Central memory CD8-positive, alpha-beta T cell (primary cell): Measurements from ENCODE around the gene CDK6.

Source experiments
- ATAC-seq: fragments of 150-1000 bp; cut with Tn5 transposase; replicated peaks from 2 replicates; pipeline ENCODE4 v1.10.0; 2022; ENCODE audit warnings: mild to moderate bottlenecking, moderate FRiP score, moderate number of reproducible peaks; ENCODE audit not compliant: poor library complexity, severe bottlenecking; ENCODE audit errors: extremely low read depth
- DNase-seq, 2 donors: peaks; one replicate each; pipeline ENCODE4 v3.0.0; 2021; ENCODE audit warnings: low spot score in 2 of 2
- H3K27ac Mint-ChIP-seq: one replicate; pipeline ENCODE4 v1.8.0; 2022; ENCODE audit warnings: low read depth, mild to moderate bottlenecking, moderate library complexity, mixed read lengths
- H3K27me3 Mint-ChIP-seq: one replicate; pipeline ENCODE4 v1.8.0; 2022; ENCODE audit warnings: mixed read lengths
- H3K36me3 Mint-ChIP-seq: one replicate; pipeline ENCODE4 v1.8.0; 2022; ENCODE audit warnings: mild to moderate bottlenecking, moderate library complexity, mixed read lengths; ENCODE audit not compliant: insufficient read depth
- H3K4me1 Mint-ChIP-seq: one replicate; pipeline ENCODE4 v1.8.0; 2022; ENCODE audit warnings: mixed read lengths
- H3K4me3 Mint-ChIP-seq: one replicate; pipeline ENCODE4 v1.8.0; 2022; ENCODE audit warnings: mild to moderate bottlenecking, moderate library complexity, mixed read lengths
- H3K9me3 Mint-ChIP-seq: one replicate; pipeline ENCODE4 v1.8.0; 2022; ENCODE audit warnings: mixed read lengths

Gene CDK6

DNA sequence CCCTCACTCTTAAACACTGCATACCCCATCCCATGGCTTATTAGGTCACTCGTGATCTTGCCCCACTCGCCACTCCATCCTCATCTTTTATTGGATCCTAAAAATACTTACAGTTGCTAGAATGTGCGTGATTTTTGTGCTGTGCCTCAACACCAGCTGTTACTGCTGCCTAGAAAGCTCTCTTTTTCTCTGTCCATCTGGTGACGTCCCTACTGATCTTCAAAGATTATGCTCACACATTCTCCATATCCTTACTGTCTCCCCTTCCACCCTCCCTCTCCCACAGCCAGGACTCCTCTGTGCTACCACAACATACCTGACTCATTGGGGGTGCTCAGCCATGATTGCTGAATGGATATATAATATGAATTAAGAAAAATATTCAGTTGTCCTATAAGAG, 42.0 kb downstream of the CDK6 start:
- no peak overlapping the region for H3K4me3 Mint-ChIP-seq

DNA sequence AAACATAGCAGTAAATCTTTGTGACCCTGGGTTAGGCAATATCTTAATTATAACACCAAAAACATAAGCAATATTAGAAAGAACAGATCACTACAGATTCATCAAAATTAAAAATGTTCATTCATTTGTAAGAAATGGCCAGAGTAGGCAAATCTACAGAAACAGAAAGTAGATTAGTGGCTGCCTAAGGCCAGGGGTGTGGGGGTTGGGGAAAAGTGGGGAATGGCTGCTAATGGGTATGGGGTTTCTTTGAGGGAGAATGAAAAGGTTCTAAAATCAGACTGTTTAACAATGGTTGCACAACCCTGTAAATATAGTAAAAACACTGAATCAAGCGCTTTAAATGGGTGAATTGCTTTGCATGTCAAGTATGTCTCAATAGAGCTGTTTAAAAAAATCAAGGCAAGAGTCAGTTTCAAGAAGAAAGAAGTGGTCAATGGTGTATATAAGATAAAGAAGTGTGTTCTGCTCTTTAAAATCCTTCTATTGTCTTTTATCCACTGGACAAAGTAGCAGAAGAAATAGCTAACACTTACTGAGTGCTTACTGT, 42.6 kb downstream of the CDK6 start:
- H3K27me3 Mint-ChIP-seq: no peaks in the 10 kb centered on the region
- peaks cover under 1% of the 10 kb centered on the region for H3K9me3 Mint-ChIP-seq
- H3K4me1 Mint-ChIP-seq: peaks cover 36% of the 10 kb centered on the region
- DNase-seq (no peak), ATAC-seq (no peak)
- H3K4me3 Mint-ChIP-seq: no peak overlapping the region
- H3K36me3 Mint-ChIP-seq: peaks cover 2% of the 10 kb centered on the region
- H3K27ac Mint-ChIP-seq: no peak overlapping the region

More for the DNA sequence above, 42.0 kb downstream of the CDK6 start:
- no peaks in the 10 kb centered on the region for H3K9me3 Mint-ChIP-seq
- peaks cover 36% of the 10 kb centered on the region for H3K4me1 Mint-ChIP-seq
- DNase-seq (no peak), ATAC-seq (no peak)
- peaks cover 2% of the 10 kb centered on the region for H3K36me3 Mint-ChIP-seq
- no peak overlapping the region for H3K27ac Mint-ChIP-seq
- H3K27me3 Mint-ChIP-seq: no peaks in the 10 kb centered on the region

DNA sequence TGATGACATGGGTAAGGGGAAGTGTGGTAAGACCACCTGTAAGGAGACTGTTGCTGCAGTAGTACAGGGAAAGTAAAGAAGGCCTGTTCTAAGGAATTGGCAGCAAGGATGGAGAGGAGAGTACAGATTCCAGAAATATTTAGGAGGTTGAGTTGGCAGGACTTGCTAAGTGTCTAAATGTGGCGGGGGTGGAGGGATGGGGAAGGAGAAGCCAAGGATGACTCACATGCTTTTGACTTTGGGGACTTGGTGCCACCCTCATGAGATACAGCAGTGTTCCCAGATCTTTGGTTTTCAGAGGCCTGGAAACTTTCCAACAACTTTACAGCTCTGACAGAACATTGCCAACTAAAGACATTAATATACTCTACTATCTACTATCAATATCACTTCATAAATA, 45.4 kb downstream of the CDK6 start:
- no peak for DNase-seq
- no peak overlapping the region for H3K4me3 Mint-ChIP-seq
- H3K27ac Mint-ChIP-seq: no peak overlapping the region
- H3K27me3 Mint-ChIP-seq: no peaks in the 10 kb centered on the region
- no peak for ATAC-seq
- H3K9me3 Mint-ChIP-seq: peaks cover 6% of the 10 kb centered on the region
- peaks cover 36% of the 10 kb centered on the region for H3K4me1 Mint-ChIP-seq
- H3K36me3 Mint-ChIP-seq: peaks cover 2% of the 10 kb centered on the region

DNA sequence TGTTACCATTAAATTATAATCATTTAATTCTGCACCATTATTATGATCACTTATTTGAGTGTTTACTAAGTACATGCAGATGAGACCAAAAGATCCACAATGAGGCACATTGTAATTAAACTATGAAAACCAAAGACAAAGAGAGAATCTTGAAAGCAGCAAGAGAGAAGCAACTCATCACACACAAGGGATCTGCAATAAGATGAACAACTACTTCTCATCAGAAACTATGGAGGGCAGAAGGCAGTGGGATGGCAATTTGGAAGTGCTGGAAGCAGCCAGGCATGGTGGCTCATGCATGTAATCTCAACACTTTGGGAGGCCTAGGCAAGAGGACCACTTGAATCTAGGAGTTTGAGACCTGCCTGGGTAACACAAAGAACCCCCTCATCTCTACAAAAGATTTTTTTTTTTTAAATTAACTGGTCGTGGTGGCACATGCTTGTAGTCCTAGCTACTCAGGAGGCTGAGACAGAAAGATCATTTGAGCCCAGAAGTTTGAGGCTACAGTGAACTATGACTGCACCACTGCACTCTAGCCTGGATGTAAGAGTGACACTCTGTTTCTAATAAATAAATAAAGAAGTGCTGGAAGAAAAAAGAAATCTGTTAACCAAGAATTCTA, 47.7 kb downstream of the CDK6 start:
- Mint-ChIP-seq H3K4me3 (no peak overlapping the region), H3K4me1 (peaks cover 47% of the 10 kb centered on the region), H3K36me3 (no peaks in the 10 kb centered on the region), H3K27me3 (no peaks in the 10 kb centered on the region), H3K9me3 (peaks cover 6% of the 10 kb centered on the region), H3K27ac (no peak overlapping the region)
- ATAC-seq: no peak
- no peak for DNase-seq

DNA sequence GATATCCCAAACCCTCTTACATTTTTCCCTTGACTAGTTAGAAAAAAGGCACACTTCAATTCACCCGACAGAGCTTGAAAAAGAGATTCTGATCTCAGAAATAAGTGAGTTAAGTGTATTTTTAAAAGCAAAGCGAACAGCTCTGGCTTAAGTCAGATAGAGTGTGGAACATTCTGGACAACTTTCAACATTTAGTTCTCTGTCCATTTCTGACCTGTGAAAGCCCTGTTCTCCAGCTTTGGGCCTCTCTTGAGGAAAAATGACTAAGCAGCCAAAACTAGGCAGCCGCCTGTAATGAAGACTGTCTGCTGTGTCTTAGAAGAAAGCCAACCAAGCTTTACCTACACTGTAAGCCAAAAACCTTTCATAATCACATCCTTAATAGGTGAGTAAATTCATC, 50.5 kb downstream of the CDK6 start:
- DNase-seq (no peak), ATAC-seq (no peak)
- H3K9me3 Mint-ChIP-seq: peaks cover 6% of the 10 kb centered on the region
- no peak overlapping the region for H3K4me3 Mint-ChIP-seq
- peaks cover 48% of the 10 kb centered on the region for H3K4me1 Mint-ChIP-seq
- H3K27ac Mint-ChIP-seq: no peak overlapping the region
- no peaks in the 10 kb centered on the region for H3K36me3 Mint-ChIP-seq
- no peaks in the 10 kb centered on the region for H3K27me3 Mint-ChIP-seq

DNA sequence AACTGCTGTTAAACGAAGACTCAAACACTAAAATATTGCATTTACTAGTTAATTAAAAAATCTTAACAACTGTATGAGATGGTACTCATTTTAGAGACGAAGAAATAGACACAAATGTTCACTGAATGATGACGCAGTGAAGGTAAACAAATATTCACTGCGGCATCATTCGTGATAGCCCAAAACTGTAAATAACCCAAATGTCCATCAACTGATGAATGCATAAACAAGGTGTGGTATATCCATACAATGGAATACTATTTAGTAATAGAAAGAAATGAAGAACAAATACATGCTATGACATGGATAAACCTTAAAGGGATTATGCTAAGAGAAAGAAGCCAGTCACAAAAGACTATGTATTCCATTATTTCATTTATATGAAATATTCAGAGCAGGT, 51.4 kb downstream of the CDK6 start:
- H3K27me3 Mint-ChIP-seq: no peaks in the 10 kb centered on the region
- no peak for DNase-seq
- H3K36me3 Mint-ChIP-seq: no peaks in the 10 kb centered on the region
- peak overlapping the region; percentile 42 for H3K27ac Mint-ChIP-seq
- ATAC-seq: no peak
- H3K9me3 Mint-ChIP-seq: peaks cover 6% of the 10 kb centered on the region
- no peak overlapping the region for H3K4me3 Mint-ChIP-seq
- peaks cover 38% of the 10 kb centered on the region for H3K4me1 Mint-ChIP-seq

DNA sequence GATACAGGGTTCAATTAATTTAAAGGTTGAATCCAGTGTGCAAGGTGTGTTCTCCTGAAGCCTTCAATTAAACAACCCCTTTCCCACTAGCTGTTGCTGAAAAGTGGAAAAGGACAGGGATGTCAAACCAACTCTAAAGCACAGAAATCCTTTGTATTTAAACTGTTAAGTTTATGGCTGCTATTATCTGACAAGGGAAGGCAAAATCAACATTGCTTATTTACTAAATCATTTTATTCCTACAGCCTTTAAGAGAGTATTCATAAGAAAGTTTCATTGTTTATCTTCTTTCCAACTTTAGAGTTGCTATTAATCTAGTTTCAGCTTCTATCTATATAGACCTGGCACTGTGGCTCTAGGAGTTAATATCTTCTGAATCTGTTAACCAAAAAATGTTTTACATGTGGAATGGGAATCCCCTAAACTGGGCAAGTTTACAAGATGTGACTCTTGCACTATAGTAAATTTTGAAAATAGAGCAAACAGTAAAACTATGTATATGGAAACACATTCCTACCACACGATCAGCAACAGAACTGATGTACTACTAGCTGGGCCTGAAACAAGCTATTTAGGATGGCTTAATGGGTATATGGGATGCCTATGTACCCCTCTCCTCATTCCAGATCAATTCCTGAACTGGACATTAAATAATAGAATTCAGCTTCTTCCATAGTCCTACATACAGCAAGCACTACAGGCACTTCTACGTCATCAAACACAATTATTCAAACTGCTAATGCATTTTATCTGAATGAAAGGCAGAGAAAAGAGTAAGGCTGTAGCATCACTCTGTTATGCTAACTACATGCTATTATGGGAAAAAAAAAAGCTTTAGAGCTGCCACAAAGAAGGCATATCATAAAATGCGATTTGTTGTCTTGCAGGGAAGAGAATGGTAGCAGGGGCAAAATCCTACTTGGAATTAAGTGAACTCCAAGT, 52.8 kb downstream of the CDK6 start:
- no peaks in the 10 kb centered on the region for H3K27me3 Mint-ChIP-seq
- H3K9me3 Mint-ChIP-seq: peaks cover 3% of the 10 kb centered on the region
- H3K36me3 Mint-ChIP-seq: no peaks in the 10 kb centered on the region
- peaks cover 35% of the 10 kb centered on the region for H3K4me1 Mint-ChIP-seq
- ATAC-seq: no peak
- no peak for DNase-seq
- H3K27ac Mint-ChIP-seq: no peak overlapping the region
- no peak overlapping the region for H3K4me3 Mint-ChIP-seq

DNA sequence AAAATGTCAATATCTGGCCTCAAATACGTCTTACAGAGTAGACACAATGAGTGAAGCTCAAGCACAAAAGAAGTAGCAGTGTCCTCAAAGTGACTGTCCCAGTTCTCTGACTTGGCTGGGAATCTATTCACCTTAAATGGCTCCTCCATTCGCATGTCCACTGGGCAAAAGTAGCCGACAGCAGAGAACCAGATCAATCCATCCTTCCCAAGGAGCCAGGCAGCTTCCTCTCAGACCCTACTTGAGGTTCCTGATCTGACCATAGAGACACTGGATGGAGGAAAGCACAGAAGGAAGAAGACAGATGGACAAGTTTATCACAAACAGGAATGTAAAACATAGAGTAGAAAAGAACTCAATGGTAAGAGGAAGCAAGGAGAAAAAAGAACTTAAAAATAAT, 53.5 kb downstream of the CDK6 start:
- Mint-ChIP-seq H3K4me3 (no peak overlapping the region), H3K4me1 (peaks cover 35% of the 10 kb centered on the region), H3K27ac (no peak overlapping the region), H3K36me3 (no peaks in the 10 kb centered on the region), H3K9me3 (no peaks in the 10 kb centered on the region), H3K27me3 (no peaks in the 10 kb centered on the region)
- no peak for DNase-seq
- no peak for ATAC-seq

DNA sequence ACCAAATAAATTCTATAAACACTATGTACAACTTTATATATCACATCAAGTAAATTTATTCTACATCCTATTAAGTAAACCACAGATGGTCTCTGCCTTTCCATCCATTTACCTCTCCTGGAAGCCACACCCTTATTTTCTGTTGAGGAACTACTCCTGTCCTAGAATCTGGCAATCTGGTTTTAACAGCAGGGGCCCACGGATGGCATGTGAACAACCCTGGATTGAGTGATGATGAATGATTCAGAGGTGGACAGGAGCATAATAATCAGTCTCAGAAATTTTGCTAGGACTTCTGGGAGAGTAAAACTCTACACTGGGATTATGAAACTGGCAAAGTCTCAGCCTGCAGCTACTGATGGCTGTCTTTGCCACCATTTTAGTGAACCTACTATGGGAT, 54.1 kb downstream of the CDK6 start:
- no peaks in the 10 kb centered on the region for H3K36me3 Mint-ChIP-seq
- H3K4me1 Mint-ChIP-seq: peaks cover 35% of the 10 kb centered on the region
- H3K9me3 Mint-ChIP-seq: no peaks in the 10 kb centered on the region
- DNase-seq (no peak), ATAC-seq (no peak)
- H3K27ac Mint-ChIP-seq: no peak overlapping the region
- no peaks in the 10 kb centered on the region for H3K27me3 Mint-ChIP-seq
- H3K4me3 Mint-ChIP-seq: no peak overlapping the region

DNA sequence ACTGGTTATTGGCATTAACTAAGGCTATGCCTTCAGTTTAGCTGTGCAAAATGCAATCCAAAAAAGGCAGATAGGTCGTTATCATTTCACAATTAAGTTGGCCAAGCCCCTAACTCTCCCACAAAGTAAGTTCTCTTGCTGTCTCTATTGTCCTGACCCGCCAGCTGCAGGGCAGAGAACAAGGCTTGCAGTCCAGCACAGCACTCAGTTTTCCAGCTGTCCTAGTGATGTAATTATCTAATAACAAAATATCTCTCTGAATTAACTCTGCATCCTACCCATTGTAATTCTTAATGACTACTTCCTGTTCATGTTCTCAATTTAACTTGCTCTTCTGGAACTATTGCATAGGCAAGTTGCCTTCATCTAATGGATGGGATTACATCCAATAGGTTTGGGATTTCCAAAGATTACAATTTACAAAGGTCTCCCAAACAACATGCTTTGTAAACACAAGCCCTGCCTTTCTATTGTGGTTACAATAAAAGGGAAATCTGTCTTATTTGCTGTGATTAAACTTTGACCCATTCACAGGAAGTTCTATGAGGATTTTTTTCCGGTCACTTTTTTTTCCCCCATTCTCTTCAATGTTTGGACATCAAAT, 55.2 kb downstream of the CDK6 start:
- no peak for ATAC-seq
- Mint-ChIP-seq H3K27me3 (no peaks in the 10 kb centered on the region), H3K9me3 (no peaks in the 10 kb centered on the region), H3K36me3 (no peaks in the 10 kb centered on the region), H3K4me1 (peaks cover 35% of the 10 kb centered on the region), H3K27ac (peak overlapping the region; percentile 8), H3K4me3 (no peak overlapping the region)
- DNase-seq: no peak

DNA sequence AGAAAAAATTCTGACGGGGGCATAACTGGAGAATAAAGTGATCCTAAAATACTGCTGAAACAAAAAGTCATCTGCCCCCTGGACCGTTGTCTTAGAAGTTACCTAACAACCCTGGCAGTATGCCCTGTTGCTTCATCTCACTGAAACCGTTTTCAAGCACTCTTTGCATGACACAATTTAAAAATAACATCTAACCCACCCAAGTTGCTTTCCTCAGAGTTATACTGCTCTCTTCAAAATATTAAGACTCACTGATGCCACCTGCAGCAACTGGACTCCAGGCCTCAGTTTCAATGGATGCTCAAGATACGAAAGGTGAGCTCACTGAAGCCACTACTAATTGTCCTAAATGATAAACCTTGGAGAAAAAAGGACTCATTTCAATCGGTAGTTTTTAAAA, 57.4 kb downstream of the CDK6 start:
- H3K36me3 Mint-ChIP-seq: peaks cover 2% of the 10 kb centered on the region
- no peak overlapping the region for H3K4me3 Mint-ChIP-seq
- peaks cover 24% of the 10 kb centered on the region for H3K4me1 Mint-ChIP-seq
- DNase-seq (no peak), ATAC-seq (no peak)
- no peaks in the 10 kb centered on the region for H3K27me3 Mint-ChIP-seq
- H3K9me3 Mint-ChIP-seq: no peaks in the 10 kb centered on the region
- no peak overlapping the region for H3K27ac Mint-ChIP-seq

DNA sequence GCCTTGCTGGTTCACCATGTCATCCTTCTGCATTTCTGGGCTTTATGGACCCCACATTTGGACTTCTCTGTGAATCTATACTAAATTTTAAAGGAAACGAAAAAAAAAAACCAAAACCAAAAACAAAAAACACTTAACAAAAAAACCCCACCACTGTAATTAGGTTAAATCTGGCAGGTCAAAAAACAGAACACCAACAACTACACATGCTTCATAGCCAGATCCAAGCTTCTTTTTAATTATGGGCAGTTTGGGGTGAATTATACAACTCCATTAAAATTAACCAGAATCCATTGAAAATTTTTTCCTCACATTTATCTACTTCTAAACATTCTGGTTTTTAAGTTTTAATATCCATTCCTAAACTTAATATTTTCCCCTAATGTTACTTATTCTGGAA, 58.4 kb downstream of the CDK6 start:
- Mint-ChIP-seq H3K4me3 (no peak overlapping the region), H3K27me3 (no peaks in the 10 kb centered on the region), H3K36me3 (peaks cover 2% of the 10 kb centered on the region), H3K9me3 (no peaks in the 10 kb centered on the region), H3K4me1 (peaks cover 19% of the 10 kb centered on the region), H3K27ac (peak overlapping the region; percentile 61)
- DNase-seq (no peak), ATAC-seq (no peak)
